NB4 (cell line): ENCODE data around the gene COMT.

Experiments used
- CTCF ChIP-seq: IDR thresholded peaks from one replicate; pipeline ENCODE4 v1.5.1; 2012; ENCODE audit warnings: low read depth, low read length
- MAX ChIP-seq: IDR thresholded peaks from 2 replicates; pipeline ENCODE4 v1.6.1; 2011; ENCODE audit warnings: low read depth, low read length
- POLR2A ChIP-seq: IDR thresholded peaks from 2 replicates; pipeline ENCODE4 v1.6.1; 2011; ENCODE audit warnings: mild to moderate bottlenecking; ENCODE audit not compliant: insufficient read length; ENCODE audit errors: extremely low read depth

DNA sequence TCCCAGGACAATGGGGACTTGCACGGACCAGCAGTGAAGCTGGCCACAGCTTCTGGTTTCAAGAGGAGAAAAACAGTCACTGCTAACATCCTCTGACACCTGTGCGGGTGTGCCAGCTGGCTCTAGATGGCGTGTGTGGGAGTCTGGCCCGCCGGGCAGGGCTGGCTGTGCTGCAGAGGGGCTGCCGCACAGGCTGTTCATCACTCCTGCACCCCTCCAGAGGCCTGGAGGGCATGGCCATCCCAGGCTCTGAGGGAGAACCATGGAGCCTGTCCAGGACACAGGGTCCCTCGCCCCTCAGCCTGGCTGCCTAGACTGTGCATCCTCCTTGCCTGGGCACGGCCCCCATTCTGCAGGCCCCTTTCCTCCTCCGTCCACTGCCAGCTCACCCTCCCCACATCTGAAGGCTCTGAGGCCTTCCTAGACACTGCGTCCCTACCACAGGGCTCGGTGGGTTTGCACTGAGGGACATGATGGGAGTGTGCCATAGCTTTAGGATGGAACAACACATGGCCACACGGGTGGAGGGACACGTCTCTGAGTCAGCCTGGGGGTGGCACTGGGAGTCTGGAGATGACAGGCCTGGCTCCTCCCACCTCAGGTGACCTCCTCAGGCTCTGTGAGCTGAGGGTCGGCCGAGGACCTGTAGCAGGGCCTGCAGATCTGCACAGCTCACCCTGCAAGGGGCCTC, 44.8 kb upstream of the COMT start:
- no peak for TF ChIP-seq CTCF
- TF ChIP-seq POLR2A = no peak
- TF ChIP-seq MAX = no peak
